KMS-11 (cell line): Measurements from ENCODE around the gene SUMF2.
"Not testable (repeated sequence)": the region's sequence is repeated elsewhere in the genome, so short reads cannot be mapped to it uniquely, and the experiment has no call there.

Source experiments
- H2AFZ ChIP-seq: fragments of 200-600 bp; sonication (generic); 2 replicates; pipeline ENCODE4 v1.6.1; 2016; ENCODE audit warnings: antibody characterized with exemption, mixed run types, low read depth
- H3K27ac ChIP-seq: fragments of 200-600 bp; sonication (generic); 2 replicates; pipeline ENCODE4 v1.6.1; 2016; ENCODE audit warnings: mild to moderate bottlenecking, mixed run types
- H3K27me3 ChIP-seq: fragments of 200-600 bp; sonication (generic); 2 replicates; pipeline ENCODE4 v1.6.1; 2017; ENCODE audit warnings: mild to moderate bottlenecking, low read depth, mixed run types, moderate library complexity; ENCODE audit not compliant: insufficient read depth
- H3K36me3 ChIP-seq: fragments of 200-600 bp; sonication (generic); 2 replicates; pipeline ENCODE4 v1.6.1; 2017; ENCODE audit warnings: mild to moderate bottlenecking, mixed run types; ENCODE audit not compliant: insufficient read depth
- H3K4me1 ChIP-seq: fragments of 200-600 bp; sonication (generic); 2 replicates; pipeline ENCODE4 v1.6.1; 2016; ENCODE audit warnings: mild to moderate bottlenecking, low read depth, mixed run types; ENCODE audit not compliant: poor library complexity, severe bottlenecking
- H3K4me2 ChIP-seq: fragments of 200-600 bp; sonication (generic); 2 replicates; pipeline ENCODE4 v1.7.0; 2016; ENCODE audit warnings: mild to moderate bottlenecking, mixed run types
- H3K4me3 ChIP-seq: fragments of 200-600 bp; sonication (generic); IDR thresholded peaks from 2 replicates; pipeline ENCODE4 v1.6.1; 2017; ENCODE audit warnings: low read depth, low read length, mixed read lengths; ENCODE audit not compliant: insufficient read depth
- H3K79me2 ChIP-seq: fragments of 200-600 bp; sonication (generic); 2 replicates; pipeline ENCODE4 v1.6.1; 2016; ENCODE audit warnings: low read depth, mixed run types; ENCODE audit not compliant: insufficient read depth
- H3K9ac ChIP-seq: fragments of 200-600 bp; sonication (generic); 2 replicates; pipeline ENCODE4 v1.6.1; 2016; ENCODE audit warnings: mild to moderate bottlenecking, mixed run types
- H4K20me1 ChIP-seq: fragments of 200-600 bp; sonication (generic); 2 replicates; pipeline ENCODE4 v1.6.1; 2016; ENCODE audit warnings: mild to moderate bottlenecking, mixed run types; ENCODE audit not compliant: insufficient read depth
- CTCF ChIP-seq: fragments of 200-600 bp; sonication (generic); conservative IDR thresholded peaks from 2 replicates; pipeline ENCODE4 v1.6.1; 2017; ENCODE audit warnings: low read depth, mild to moderate bottlenecking, antibody characterized with exemption, low read length, moderate library complexity, mixed read lengths

The SUMF2 gene

GRCh38 chr7:56105508-56105907 lies 41.4 kb downstream of the SUMF2 start:
- Histone ChIP-seq H3K36me3 (peaks cover 28% of the 10 kb centered on the region; the same call in 1 of the 2 replicates), H3K4me1 (peaks cover 54% of the 10 kb centered on the region), H4K20me1 (peaks cover 3% of the 10 kb centered on the region; the same call in 1 of the 2 replicates), H3K9ac (peak overlapping the region; percentile 86), H2AFZ (no peak overlapping the region), H3K79me2 (peaks cover 29% of the 10 kb centered on the region), H3K27ac (peak overlapping the region; percentile 63), H3K4me2 (peak overlapping the region; percentile 59), H3K27me3 (no peaks in the 10 kb centered on the region), H3K4me3 (no peak overlapping the region)
- TF ChIP-seq CTCF = no peak

- Histone ChIP-seq H3K4me3 (no peak within 1 kb of the TSS), H2AFZ (peak within 1 kb of the TSS; percentile 74), H3K4me1 (peaks cover 49% of the 10 kb centered on the region), H3K27ac (peak within 1 kb of the TSS; percentile 63), H3K27me3 (no peaks in the 10 kb centered on the region), H3K4me2 (peak within 1 kb of the TSS; percentile 59), H3K79me2 (peaks cover 29% of the 10 kb centered on the region), H3K36me3 (peaks cover 28% of the 10 kb centered on the region; the same call in 1 of the 2 replicates), H3K9ac (peak within 1 kb of the TSS; percentile 86), H4K20me1 (peaks cover 3% of the 10 kb centered on the region; the same call in 1 of the 2 replicates)
- TF ChIP-seq CTCF = no peak
Observed at GRCh38 chr7:56106108-56107073, 42.3 kb downstream of the SUMF2 start, which contains the start of gene CHCHD2. CHCHD2 (minus strand) TSS chr7:56106476; CDS start chr7:56106413, 63 bp downstream.

- Histone ChIP-seq H2AFZ (no peak overlapping the region), H3K36me3 (peaks cover 16% of the 10 kb centered on the region; the same call in 1 of the 2 replicates), H3K27me3 (no peaks in the 10 kb centered on the region), H3K9ac (no peak overlapping the region), H3K4me2 (no peak overlapping the region), H3K79me2 (peaks cover 29% of the 10 kb centered on the region), H4K20me1 (peaks cover 3% of the 10 kb centered on the region; the same call in 1 of the 2 replicates), H3K4me1 (peaks cover 33% of the 10 kb centered on the region), H3K4me3 (no peak overlapping the region), H3K27ac (no peak overlapping the region)
- TF ChIP-seq CTCF = no peak
Observed at GRCh38 chr7:56107954-56108258, 43.8 kb downstream of the SUMF2 start.

GRCh38 chr7:56110611-56111010 lies 46.5 kb downstream of the SUMF2 start:
- no peak overlapping the region for H2AFZ ChIP-seq

GRCh38 chr7:56112244-56112643 lies 48.2 kb downstream of the SUMF2 start:
- H3K27me3 ChIP-seq, H3K9ac ChIP-seq, H3K4me2 ChIP-seq, H3K36me3 ChIP-seq, H3K4me3 ChIP-seq, H2AFZ ChIP-seq, H3K4me1 ChIP-seq, H4K20me1 ChIP-seq, H3K27ac ChIP-seq, H3K79me2 ChIP-seq: not testable (repeated sequence)

More at GRCh38 chr7:56110611-56111010, 46.5 kb downstream of the SUMF2 start:
- H3K27me3 ChIP-seq = no peaks in the 10 kb centered on the region
- no peak overlapping the region for H3K4me2 ChIP-seq
- H3K4me1 ChIP-seq = peaks cover 13% of the 10 kb centered on the region
- H3K4me3 ChIP-seq = no peak overlapping the region
- H3K9ac ChIP-seq = no peak overlapping the region
- TF ChIP-seq CTCF = no peak
- H3K79me2 ChIP-seq = peaks cover 7% of the 10 kb centered on the region
- no peaks in the 10 kb centered on the region for H3K36me3 ChIP-seq
- H3K27ac ChIP-seq = no peak overlapping the region
- no peaks in the 10 kb centered on the region for H4K20me1 ChIP-seq
